GM12875 (cell line): ENCODE measurements around the gene SOCS1.

Source experiments
- H3K4me3 ChIP-seq: one replicate; pipeline ENCODE4 v1.5.1; 2011; ENCODE audit warnings: low read depth, low read length, control low read depth
- TF ChIP-seq, protein P1 (sequence below): IDR thresholded peaks from 2 replicates; pipeline ENCODE4 v1.5.1; 2011; ENCODE audit warnings: low read depth, mild to moderate bottlenecking, control low read depth, inconsistent platforms, low read length, moderate library complexity, borderline replicate concordance; ENCODE audit not compliant: insufficient read depth

Gene SOCS1

DNA sequence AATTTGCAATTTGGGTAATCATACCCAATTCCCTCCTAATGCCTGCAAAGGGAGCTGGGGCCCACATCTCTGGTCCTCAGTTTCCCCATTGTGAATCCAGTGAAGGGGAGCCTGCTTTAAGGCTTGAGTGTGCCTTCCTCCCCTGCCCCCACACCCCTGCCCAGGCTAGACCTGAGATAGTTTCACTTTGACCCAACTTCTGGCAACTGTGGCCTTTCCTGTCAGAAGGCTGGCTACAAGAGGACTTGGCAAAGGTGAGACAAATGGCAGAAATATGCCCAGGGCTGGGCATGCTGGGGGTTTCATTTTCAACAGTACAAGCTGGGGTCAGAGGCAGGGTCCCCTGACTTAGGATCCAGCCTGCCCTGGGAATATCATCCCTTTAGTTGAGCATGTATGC, 10.0 kb downstream of the SOCS1 start:
- H3K4me3 ChIP-seq, result no peak overlapping the region
- TF ChIP-seq, protein P1, sequence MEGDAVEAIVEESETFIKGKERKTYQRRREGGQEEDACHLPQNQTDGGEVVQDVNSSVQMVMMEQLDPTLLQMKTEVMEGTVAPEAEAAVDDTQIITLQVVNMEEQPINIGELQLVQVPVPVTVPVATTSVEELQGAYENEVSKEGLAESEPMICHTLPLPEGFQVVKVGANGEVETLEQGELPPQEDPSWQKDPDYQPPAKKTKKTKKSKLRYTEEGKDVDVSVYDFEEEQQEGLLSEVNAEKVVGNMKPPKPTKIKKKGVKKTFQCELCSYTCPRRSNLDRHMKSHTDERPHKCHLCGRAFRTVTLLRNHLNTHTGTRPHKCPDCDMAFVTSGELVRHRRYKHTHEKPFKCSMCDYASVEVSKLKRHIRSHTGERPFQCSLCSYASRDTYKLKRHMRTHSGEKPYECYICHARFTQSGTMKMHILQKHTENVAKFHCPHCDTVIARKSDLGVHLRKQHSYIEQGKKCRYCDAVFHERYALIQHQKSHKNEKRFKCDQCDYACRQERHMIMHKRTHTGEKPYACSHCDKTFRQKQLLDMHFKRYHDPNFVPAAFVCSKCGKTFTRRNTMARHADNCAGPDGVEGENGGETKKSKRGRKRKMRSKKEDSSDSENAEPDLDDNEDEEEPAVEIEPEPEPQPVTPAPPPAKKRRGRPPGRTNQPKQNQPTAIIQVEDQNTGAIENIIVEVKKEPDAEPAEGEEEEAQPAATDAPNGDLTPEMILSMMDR, result no peak

GRCh38 chr16:11245222-11245737, 10.7 kb downstream of the SOCS1 start:
- TF ChIP-seq, protein P1, result no peak
- no peak overlapping the region for H3K4me3 ChIP-seq

DNA sequence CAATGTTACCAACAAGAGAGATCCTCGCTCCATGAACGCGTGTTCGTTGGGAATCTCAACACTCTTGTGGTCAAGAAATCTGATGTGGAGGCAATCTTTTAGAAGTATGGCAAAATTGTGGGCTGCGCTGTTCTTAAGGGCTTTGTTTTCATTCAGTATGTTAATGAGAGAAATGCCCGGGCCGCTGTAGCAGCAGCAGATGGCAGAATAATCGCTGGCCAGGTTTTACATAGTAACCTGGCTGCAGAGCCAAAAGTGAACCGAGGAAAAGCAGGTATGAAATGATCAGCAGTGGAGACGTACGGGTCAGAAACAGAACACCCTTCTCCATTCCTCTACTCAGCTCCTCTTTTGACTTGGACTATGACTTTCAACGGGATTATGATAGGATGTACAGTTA, 13.3 kb downstream of the SOCS1 start:
- H3K4me3 ChIP-seq, result no peak overlapping the region
- TF ChIP-seq, protein P1, result no peak

DNA sequence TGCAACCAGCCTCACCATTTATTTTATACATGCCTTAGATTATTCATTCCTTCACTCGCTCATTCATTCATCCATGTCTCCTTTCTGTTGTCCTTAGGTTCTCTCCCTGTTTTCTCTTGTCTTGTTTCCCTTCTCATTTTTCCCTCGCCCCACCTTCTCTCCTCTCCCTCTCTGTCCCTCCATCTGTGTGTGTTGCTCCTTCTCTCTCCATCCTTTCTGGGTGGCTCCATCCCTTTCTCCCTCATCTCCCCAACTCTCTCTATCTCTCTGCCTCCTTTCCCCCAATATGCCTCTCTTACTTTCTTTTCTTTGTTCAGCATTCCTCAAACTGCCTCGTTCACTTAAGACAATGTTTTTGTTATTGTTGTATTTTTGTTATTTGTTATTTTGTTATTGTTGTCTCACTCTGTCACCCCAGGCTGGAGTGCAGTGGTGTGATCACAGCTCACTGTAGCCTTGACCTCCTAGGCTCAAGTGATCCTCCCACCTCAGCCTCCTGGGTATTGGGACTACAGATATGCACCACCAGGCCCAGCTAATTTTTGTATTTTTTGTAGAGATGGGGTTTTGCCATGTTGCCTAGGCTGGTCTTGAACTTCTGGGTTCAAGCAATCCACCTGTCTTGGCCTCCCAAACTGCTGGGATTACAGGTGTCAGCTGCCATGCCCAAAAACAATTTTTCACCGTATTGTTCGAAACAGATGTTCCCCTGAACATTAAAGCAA, 14.4 kb downstream of the SOCS1 start:
- TF ChIP-seq, protein P1, result no peak
- H3K4me3 ChIP-seq, result no peak overlapping the region

DNA sequence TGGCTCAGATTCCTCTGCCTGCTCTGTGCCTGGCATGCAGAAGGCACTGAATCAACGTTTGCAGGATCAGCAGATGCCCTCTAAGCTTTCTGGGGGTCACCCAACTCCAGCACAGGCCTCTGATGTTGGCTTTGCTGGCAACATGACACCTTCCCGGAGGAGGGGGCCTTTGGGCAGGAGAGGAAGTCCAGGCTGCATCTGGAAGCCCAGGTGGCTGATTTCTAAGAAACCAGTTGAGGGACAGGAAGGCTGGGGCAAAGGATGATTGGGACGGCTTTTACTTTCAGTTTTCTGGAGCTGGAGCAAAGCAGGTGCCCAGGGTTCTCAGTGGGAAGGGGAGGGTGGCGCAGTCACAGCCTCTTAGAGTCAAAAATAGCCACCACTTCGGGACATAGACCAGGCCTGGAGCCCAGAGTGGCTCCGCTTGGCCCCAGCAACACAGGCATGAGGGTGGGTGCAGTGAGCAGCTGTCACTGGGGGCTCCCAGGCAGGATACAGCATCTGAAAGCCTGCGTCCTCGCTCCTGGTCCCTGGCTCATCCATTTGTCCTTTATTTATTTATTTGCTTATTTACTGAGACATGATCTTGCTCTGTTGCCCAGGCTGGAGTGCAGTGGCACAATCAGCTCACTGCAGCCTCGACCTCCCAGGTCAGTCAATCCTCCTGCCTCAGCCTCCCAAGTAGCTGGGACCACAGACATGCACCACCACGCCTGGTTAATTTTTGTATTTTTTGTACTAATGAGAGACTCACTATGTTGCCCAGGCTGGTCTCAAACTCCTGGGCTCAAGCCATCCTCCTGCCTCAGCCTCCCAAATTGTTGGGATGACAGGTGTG, 15.1 kb downstream of the SOCS1 start:
- no peak overlapping the region for H3K4me3 ChIP-seq
- TF ChIP-seq, protein P1, result no peak

DNA sequence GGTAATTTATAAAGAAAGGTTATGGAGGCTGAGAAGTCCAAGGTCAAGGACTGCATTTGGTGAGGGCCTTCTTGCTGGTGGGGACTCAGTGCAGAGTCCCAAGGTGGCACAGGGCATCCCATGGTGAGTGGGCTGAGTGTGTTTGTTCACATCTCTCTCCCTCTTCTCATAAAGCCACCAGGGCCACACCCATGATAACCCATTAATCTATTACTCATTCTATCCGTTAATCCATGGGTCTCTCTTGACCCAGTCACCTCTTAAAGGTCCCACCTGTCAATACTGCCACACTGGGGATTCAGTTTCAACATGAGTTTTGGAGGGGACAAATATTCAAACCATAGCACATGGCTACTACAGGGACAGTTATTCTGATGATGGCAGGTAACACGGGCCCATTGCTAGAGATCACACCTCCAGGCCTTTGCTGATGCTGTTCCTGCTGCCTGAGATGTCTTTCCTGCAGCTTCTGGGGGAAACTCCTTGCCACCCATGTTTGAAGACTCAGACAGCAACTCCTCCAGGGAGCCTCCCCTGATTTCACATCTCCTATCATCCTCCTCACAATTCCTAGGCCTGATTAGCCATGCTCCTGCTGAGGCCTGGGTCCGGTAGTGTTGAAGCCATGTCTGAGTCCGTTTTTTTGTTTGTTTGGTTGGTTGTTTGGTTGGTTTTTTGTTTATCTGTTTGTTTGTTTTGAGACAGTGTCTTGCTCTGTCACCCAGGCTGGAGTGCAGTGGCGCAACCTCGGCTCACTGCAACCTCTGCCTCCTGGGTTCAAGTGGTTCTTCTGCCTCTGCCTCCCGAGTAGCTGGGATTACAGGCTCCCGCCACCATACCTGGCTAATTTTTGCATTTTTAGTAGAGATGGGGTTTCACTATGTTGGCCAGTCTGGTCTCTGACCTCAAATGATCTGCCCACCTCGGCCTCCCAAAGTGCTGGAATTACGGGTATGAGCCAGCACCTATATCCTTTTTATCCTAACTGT, 16.1 kb downstream of the SOCS1 start:
- TF ChIP-seq, protein P1, result no peak

More for the DNA sequence above, 16.1 kb downstream of the SOCS1 start:
- no peak overlapping the region for H3K4me3 ChIP-seq
